Stimulated activated CD8-positive, alpha-beta memory T cell treated with anti-CD3 and anti-CD28 coated beads, Interleukin-12 subunit alpha, Interleukin-12 subunit beta, amount 100 ng/mL, for 4 hours (primary cell): Measurements from ENCODE around the gene VAMP2.
A peak's percentile ranks its signal among the peaks of the same experiment; 100 is the strongest.

ENCODE experiments used
- DNase-seq: peaks from one replicate; pipeline ENCODE4 v3.0.0-alpha.2; 2020; ENCODE audit warnings: low read depth

VAMP2 gene

DNA sequence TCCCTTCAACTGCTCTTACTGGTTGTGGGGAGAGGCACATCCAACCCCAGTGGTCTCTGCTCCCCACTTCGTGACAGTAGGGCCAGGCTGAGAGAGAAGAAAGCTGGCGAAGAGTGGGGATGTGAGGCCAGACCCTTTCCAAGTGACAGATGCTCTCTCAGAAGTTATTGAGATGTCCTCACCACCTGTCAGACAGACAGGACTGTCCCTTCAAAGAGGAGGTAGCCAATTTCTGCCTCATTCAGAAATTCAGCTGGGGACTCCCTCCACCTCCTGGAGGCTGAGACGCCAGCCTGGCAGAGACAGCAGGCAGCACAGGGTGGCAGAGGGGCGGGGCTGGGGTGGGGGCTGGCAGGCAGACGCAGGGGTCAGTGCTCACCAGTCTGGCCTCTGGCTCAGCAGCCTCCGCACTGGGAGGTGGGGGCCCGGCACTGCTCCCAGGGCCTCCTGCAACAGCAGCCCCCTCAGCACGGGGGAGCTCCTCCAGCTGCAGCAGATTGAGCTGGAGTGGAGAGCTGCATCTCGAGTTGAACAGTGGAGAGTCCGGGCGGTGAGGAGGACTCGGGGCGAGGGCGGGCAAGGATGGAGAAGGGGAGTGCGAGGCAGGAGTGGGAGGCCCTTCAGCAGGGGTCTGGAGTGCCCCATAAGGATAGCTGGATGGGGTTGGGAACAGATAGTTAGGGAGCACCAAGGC, 19.7 kb downstream of the VAMP2 start:
- no peak for DNase-seq

- no peak for DNase-seq
These were observed 20.4 kb downstream of the VAMP2 start for GRCh38 chr17:8142158-8142886.

- no peak for DNase-seq
These were observed 21.0 kb downstream of the VAMP2 start for GRCh38 chr17:8141741-8142140.

DNA sequence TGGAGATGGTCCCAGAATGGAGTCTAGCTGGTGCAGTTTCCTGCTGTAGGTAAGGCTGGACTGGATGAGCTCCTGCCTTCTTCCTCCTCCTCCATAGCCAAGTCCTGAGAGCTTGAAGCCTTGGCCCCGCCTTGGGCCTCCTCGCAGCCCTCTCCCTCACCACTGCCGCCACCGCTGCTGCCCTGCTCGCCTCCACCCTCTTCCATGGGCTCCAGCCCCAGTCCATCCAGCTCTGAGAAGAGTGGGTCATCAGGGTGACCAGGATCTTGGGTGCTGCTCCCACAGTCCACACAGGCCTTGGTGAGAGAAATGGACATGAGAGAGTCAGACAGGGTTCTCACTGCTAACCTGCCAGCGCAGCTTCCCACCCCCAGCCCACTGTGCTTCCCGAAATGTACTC, 21.7 kb downstream of the VAMP2 start:
- no peak for DNase-seq

- DNase-seq = no peak
These were observed 22.4 kb downstream of the VAMP2 start for GRCh38 chr17:8140065-8141029.

DNA sequence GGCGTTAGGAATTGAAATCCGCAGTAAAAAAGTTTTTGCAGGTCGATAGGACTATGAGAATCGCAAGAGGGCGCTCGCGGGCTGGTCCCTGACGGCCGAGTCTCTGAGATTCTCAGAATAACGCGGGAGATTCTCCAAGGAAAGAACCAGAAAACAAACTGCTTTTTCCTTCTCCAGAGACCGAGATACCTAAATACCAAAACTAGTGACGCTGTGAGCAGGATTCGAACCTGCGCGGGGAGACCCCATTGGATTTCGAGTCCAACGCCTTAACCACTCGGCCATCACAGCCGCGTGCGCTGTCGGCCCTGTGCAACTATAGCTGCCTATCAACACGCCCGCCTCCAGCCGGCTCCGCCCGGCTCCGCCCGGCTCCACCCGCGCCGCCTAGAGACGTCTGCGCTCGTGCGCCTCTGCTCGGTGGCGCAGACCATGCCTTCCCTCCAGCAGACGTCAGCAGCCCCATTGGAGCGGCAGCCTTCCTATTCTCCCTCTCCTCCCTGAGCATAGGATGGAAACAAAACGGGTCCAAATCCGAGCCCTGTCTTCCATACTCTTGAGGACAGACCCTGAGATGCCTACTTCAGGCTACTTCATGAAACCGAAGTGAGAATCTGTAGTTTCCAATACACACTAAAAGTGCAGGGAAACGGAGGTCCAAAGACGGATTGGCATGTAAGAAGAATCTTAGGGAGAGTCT, 23.9 kb downstream of the VAMP2 start:
- DNase-seq = peak; percentile 92

- no peak for DNase-seq
These were observed 24.4 kb downstream of the VAMP2 start for GRCh38 chr17:8138374-8138671.

GRCh38 chr17:8137645-8138373, 24.9 kb downstream of the VAMP2 start:
- DNase-seq = no peak

DNA sequence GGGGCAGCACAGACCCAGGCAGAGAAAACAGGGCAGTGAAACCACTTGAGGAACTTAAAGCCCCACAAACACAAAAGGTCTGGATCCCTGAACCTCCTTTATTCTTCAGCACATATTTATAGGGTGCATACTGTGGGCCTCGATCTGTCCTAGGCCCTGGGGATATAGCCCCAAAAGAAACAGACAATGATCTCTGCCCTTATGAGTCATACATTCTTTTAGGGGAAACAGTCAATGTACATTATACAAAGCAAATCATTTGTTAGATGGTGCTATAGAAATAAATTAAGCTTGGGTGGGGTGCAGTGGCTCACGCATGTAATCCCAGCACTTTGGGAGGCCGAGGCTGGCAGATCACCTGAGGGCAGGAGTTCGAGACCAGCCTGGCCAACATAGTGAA, 28.8 kb downstream of the VAMP2 start:
- no peak for DNase-seq

DNA sequence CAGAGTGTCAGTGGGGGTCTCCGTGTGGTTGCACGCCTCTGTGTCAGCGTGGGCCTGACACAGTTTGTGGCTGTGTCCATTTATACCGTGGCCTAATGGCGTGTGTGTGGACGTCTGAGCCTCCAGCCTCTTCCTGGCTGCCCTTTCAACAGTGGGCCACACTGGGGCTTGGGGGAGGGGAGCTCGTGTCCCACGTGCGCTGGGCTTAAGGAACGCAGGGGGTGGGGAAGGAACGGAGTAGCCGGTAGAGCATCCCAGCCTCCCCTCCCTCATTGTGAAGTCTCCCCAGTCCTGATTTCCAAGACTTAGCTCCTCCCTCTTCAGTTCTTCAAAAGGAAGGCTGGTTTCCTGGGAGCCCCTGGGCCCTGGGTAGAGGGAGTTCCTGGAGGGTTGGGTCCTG, 29.3 kb downstream of the VAMP2 start:
- no peak for DNase-seq

DNA sequence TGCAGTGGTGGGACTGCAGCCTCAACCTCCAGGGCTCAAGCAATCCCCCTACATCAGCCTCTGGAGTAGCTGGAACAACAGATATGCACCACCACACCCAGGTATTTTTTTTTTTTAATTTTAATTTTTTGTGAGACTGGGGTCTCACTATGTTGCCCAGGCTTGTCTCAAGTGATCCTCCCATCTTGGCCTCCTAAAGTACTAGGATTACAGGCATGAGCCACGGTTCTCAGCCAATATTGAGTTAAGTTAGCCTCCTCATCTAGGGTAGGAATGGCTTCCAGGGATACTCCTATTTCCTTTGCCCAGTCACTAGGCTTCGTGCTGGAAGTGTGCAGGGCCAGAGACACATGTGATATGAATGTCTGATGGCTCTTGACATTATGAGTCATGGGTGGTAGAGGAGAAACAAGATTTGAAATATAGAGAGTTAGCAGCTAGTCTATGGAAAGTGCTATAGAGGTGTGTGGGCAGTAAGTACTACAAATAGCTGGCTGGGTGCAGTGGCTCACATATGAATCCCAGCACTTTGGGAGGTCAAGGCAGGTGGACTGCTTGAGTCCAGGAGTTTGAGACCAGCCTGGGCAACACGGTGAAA, 30.8 kb downstream of the VAMP2 start:
- no peak for DNase-seq

DNA sequence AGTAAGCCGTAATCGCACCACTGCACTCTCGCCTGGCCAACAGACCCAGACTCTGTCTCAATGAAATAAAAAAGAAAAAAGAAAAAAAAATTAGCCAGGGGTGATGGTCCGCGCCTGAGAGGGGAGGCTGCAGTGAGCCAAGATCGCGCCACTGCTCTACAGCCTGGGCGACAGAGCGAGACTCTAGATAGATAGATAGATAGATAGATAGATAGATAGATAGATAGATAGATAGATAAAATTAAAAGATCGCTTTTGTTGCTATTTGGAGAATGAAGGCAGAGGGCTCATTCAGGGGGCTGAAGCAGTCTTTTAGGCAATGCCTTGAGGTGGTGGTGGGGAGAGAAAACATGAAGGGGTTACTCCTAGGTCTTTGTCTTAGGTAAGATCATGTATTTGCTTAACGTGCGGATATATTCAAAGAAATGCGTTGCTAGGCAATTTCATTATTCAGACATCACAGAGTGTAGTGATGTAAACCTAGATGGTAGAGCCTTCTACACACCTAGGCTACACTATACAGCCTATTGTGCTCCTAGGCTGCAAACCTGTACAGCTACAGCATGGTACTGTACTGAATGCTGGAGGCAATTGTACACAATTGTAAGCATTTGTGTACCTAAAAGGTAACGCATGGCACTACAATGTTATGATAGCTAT, 34.5 kb downstream of the VAMP2 start:
- no peak for DNase-seq

DNA sequence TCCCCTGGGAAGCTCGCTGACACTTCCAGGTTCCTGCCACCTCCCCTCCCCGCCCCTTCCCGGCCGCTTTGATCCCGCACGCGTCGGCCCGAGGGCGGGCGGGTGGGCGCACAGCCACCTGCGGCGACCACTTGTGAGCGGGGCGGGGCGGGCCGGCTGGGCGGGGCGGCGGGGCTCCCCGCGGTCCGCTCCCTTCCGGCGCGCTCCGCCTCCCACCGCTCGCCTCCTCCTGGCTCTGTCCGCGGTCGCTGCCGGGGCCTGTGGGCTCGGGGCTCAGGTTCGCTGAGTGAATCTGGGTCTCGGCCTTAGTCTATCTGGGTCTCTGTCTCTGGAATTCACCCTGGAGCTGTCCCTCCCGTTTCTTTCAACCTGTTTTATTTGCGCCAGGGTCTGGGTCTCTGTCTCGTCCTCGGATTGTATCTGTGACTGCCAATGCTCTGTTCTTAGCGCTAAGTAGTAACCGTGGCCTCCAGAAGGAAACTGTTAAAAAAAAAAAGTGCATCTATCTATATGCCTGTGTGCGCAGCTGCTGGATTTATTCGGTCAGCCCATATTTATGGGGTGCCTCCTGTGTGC, 36.2 kb downstream of the VAMP2 start:
- peak; percentile 45 for DNase-seq

DNA sequence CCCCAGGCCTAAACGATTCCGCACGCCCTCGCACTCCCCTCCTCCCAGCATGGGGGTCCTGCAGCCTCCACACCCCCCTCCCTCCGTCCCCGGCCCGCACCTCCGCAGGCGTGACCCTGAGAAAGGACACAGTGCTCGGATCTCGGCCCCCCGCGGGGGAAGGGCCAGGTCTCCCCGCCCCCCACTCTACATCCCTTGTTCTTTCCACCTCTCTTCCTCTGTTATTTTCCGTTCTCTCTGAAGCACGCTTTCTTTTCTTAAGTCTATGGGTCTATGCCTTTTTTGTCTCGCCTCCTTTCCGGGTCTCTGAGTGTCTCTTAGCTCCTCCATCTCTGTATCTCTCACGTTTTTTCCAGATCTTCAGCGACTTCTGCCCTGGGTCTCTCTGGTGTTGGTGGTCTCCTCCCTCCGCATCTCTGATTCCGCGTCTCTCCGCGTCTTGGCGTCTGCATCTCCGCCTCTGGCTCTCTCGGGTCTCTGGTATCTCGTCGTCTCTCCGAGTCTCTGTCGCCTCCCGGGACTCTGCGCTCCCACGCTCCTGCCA, 36.7 kb downstream of the VAMP2 start:
- DNase-seq = no peak

GRCh38 chr17:8125154-8125946, 37.4 kb downstream of the VAMP2 start:
- DNase-seq = peak; percentile 77

- DNase-seq = no peak
These were observed 38.2 kb downstream of the VAMP2 start for GRCh38 chr17:8124350-8125153.

- no peak for DNase-seq
These were observed 38.9 kb downstream of the VAMP2 start, which contains the start of gene HES7 for GRCh38 chr17:8123695-8124349. Gene HES7 (minus strand): TSS chr17:8124106. CDS start chr17:8124084, 22 bp downstream.
